Measurements from ENCODE around the gene SNRNP27. TPM values are rescaled to one million over a fixed set of nuclear protein-coding genes. Genes with fewer than 3 reads are reported as not detected.

The SNRNP27 gene
- total RNA-seq, 1 experiment from 2014 or later, result 47.1 TPM

GRCh38 chr2:69847068-69847828 lies 46.5 kb upstream of the SNRNP27 start:
- Histone ChIP-seq H3K9ac (ENCODE audit: extremely low read depth, insufficient read length, low read length) (no peak overlapping the region), H3K4me2 (ENCODE audit: insufficient read depth, insufficient read length, low read length) (no peak overlapping the region), H2BK20ac (ENCODE audit: low read depth, low read length, poor library complexity, severe bottlenecking) (no peak overlapping the region), H3K14ac (ENCODE audit: insufficient read depth, low read length) (no peak overlapping the region), H4K20me1 (ENCODE audit: control insufficient read depth, insufficient read depth, insufficient read length) (no peaks in the 10 kb centered on the region), H2AFZ (ENCODE audit: low read length) (no peak overlapping the region), H4K8ac (replicated peaks; ENCODE audit: insufficient read length, low read depth, low read length) (no peak overlapping the region), H4K5ac (ENCODE audit: insufficient read length, low read depth, low read length) (no peak overlapping the region), H3K23ac (ENCODE audit: insufficient read length, low read depth, low read length) (no peak overlapping the region), H3K79me1 (ENCODE audit: insufficient read depth, low read depth, low read length, poor library complexity, severe bottlenecking) (no peaks in the 10 kb centered on the region), H2BK15ac (ENCODE audit: low read depth, low read length) (no peak overlapping the region), H2BK5ac (ENCODE audit: insufficient read length, low read length) (no peak overlapping the region), H3K4ac (ENCODE audit: low read depth, low read length) (no peak overlapping the region), H3K18ac (ENCODE audit: insufficient read length, low read depth, low read length) (no peak overlapping the region), H2AK5ac (ENCODE audit: insufficient read length, low read length) (no peak overlapping the region), H4K91ac (ENCODE audit: insufficient read length, low read depth, low read length) (no peak overlapping the region), H3K9me3 (ENCODE audit: control insufficient read depth, low read depth, low read length) (no peaks in the 10 kb centered on the region), H2BK120ac (ENCODE audit: low read depth, low read length, poor library complexity, severe bottlenecking) (no peak overlapping the region), H3K79me2 (ENCODE audit: insufficient read depth, low read length) (no peaks in the 10 kb centered on the region), H3T11ph (ENCODE audit: low read length) (no peak overlapping the region), H3K27me3 (ENCODE audit: insufficient read depth, low read length) (no peaks in the 10 kb centered on the region), H3K4me1 (ENCODE audit: insufficient read depth, low read length) (no peaks in the 10 kb centered on the region), H3K23me2 (ENCODE audit: insufficient read length, low read depth, low read length, poor library complexity, severe bottlenecking) (no peaks in the 10 kb centered on the region), H3K56ac (ENCODE audit: insufficient read length, low read depth, low read length) (no peak overlapping the region), H3K27ac (ENCODE audit: insufficient read length, low read depth, low read length) (no peak overlapping the region), H2BK12ac (ENCODE audit: insufficient read length, low read depth, low read length) (no peak overlapping the region)
- H3K9me3 Mint-ChIP-seq, result no peaks in the 10 kb centered on the region
- no peak overlapping the region for H3K27ac Mint-ChIP-seq
- no peak for DNase-seq
- no peak for TF ChIP-seq CTCF (conservative IDR thresholded peaks at IDR 0.05)
- no CpG with 5 or more reads among the region's 5 CpGs for WGBS (ENCODE audit: extremely low coverage, insufficient read length, low lambda C conversion rate)
- peaks cover 3 to 51% (median 43%) of the 10 kb centered on the region in 3 experiments; a peak in 5 of 7 replicates for H3K36me3 Mint-ChIP-seq (ENCODE audit: insufficient read depth in 1 of 3, low read depth in 3 of 3)
- H3K4me1 Mint-ChIP-seq, result no peaks in the 10 kb centered on the region
- H3K4me3 Mint-ChIP-seq, result no peak overlapping the region
- no peaks in the 10 kb centered on the region for H3K27me3 Mint-ChIP-seq (ENCODE audit: low read depth)

Data from H9 (cell line).